ENCODE results near the gene SF3B4. TPM values are rescaled to one million over a fixed set of nuclear protein-coding genes. Genes with fewer than 3 reads are reported as not detected.
"Not testable (repeated sequence)": the region's sequence is repeated elsewhere in the genome, so short reads cannot be mapped to it uniquely, and the experiment has no call there.

SF3B4 gene
- total RNA-seq, 1 donor from 2014 or later: 113 TPM

GRCh38 chr1:149945206-149945605, 17.6 kb upstream of the SF3B4 start:
- Mint-ChIP-seq H3K27me3 (ENCODE audit: low read depth) (no peaks in the 10 kb centered on the region), H3K27ac (no peak overlapping the region), H3K4me1 (ENCODE audit: low read depth) (peaks cover 9% of the 10 kb centered on the region), H3K4me3 (ENCODE audit: low read depth) (no peak overlapping the region), H3K36me3 (ENCODE audit: low read depth) (peaks cover 42% of the 10 kb centered on the region), H3K9me3 (no peaks in the 10 kb centered on the region)
- DNase-seq (ENCODE audit: low spot score): no peak
- intact Hi-C loops (cut with micrococcal nuclease): no loop called here

GRCh38 chr1:149942885-149943284, 15.3 kb upstream of the SF3B4 start:
- no peak overlapping the region for H3K27ac Mint-ChIP-seq
- no peaks in the 10 kb centered on the region for H3K9me3 Mint-ChIP-seq

GRCh38 chr1:149942207-149942606, 14.6 kb upstream of the SF3B4 start:
- no peak overlapping the region for H3K27ac Mint-ChIP-seq
- intact Hi-C loops (cut with micrococcal nuclease): no loop called here
- peaks cover 23% of the 10 kb centered on the region for H3K36me3 Mint-ChIP-seq (ENCODE audit: low read depth)
- no peaks in the 10 kb centered on the region for H3K27me3 Mint-ChIP-seq (ENCODE audit: low read depth)
- peaks cover 29% of the 10 kb centered on the region for H3K4me1 Mint-ChIP-seq (ENCODE audit: low read depth)
- H3K9me3 Mint-ChIP-seq: no peaks in the 10 kb centered on the region
- DNase-seq (ENCODE audit: low spot score): no peak
- H3K4me3 Mint-ChIP-seq (ENCODE audit: low read depth): no peak overlapping the region

More at GRCh38 chr1:149942885-149943284, 15.3 kb upstream of the SF3B4 start:
- Mint-ChIP-seq H3K36me3 (ENCODE audit: low read depth) (peaks cover 28% of the 10 kb centered on the region), H3K4me1 (ENCODE audit: low read depth) (peaks cover 22% of the 10 kb centered on the region), H3K4me3 (ENCODE audit: low read depth) (no peak overlapping the region), H3K27me3 (ENCODE audit: low read depth) (no peaks in the 10 kb centered on the region)
- intact Hi-C loops (cut with micrococcal nuclease): no loop called here
- DNase-seq (ENCODE audit: low spot score): no peak

GRCh38 chr1:149940427-149940826, 12.8 kb upstream of the SF3B4 start:
- H3K9me3 Mint-ChIP-seq: no peaks in the 10 kb centered on the region
- H3K27ac Mint-ChIP-seq: peak overlapping the region; percentile 10
- no peak overlapping the region for H3K4me3 Mint-ChIP-seq (ENCODE audit: low read depth)
- intact Hi-C loops (cut with micrococcal nuclease): no loop called here
- H3K4me1 Mint-ChIP-seq (ENCODE audit: low read depth): peaks cover 31% of the 10 kb centered on the region
- no peak for DNase-seq (ENCODE audit: low spot score)
- no peaks in the 10 kb centered on the region for H3K27me3 Mint-ChIP-seq (ENCODE audit: low read depth)
- peaks cover 17% of the 10 kb centered on the region for H3K36me3 Mint-ChIP-seq (ENCODE audit: low read depth)

GRCh38 chr1:149938668-149939003, 11.0 kb upstream of the SF3B4 start:
- H3K4me3 Mint-ChIP-seq (ENCODE audit: low read depth): peak overlapping the region; percentile 37
- H3K27ac Mint-ChIP-seq: peak overlapping the region; percentile 77
- H3K4me1 Mint-ChIP-seq (ENCODE audit: low read depth): peaks cover 29% of the 10 kb centered on the region
- not testable (repeated sequence) for H3K36me3 Mint-ChIP-seq (ENCODE audit: low read depth); DNase-seq (ENCODE audit: low spot score); H3K27me3 Mint-ChIP-seq (ENCODE audit: low read depth); H3K9me3 Mint-ChIP-seq
- intact Hi-C loops (cut with micrococcal nuclease): loop anchor here (1.0 to 5.0 kb wide), 3 partner anchors 7 to 69 kb away; partner anchors contain the start of gene SF3B4

GRCh38 chr1:149937759-149938158, 10.2 kb upstream of the SF3B4 start:
- H3K27ac Mint-ChIP-seq: peak overlapping the region; percentile 46
- no peak for DNase-seq (ENCODE audit: low spot score)
- peak overlapping the region; percentile 11 for H3K4me3 Mint-ChIP-seq (ENCODE audit: low read depth)
- no peaks in the 10 kb centered on the region for H3K27me3 Mint-ChIP-seq (ENCODE audit: low read depth)
- no peaks in the 10 kb centered on the region for H3K36me3 Mint-ChIP-seq (ENCODE audit: low read depth)
- H3K4me1 Mint-ChIP-seq (ENCODE audit: low read depth): peaks cover 22% of the 10 kb centered on the region
- intact Hi-C loops (cut with micrococcal nuclease): loop anchor here (5.0 kb wide), 1 partner anchor 70 kb away; no protein-coding TSS in a partner anchor
- H3K9me3 Mint-ChIP-seq: no peaks in the 10 kb centered on the region

GRCh38 chr1:149936992-149937705, 9.5 kb upstream of the SF3B4 start:
- Mint-ChIP-seq H3K36me3 (ENCODE audit: low read depth) (no peaks in the 10 kb centered on the region), H3K4me1 (ENCODE audit: low read depth) (peaks cover 22% of the 10 kb centered on the region), H3K9me3 (no peaks in the 10 kb centered on the region), H3K27me3 (ENCODE audit: low read depth) (no peaks in the 10 kb centered on the region), H3K27ac (peak overlapping the region; percentile 42), H3K4me3 (ENCODE audit: low read depth) (peak overlapping the region; percentile 11)
- intact Hi-C loops (cut with micrococcal nuclease): loop anchor here (5.0 kb wide), 1 partner anchor 70 kb away; no protein-coding TSS in a partner anchor
- no peak for DNase-seq (ENCODE audit: low spot score)

GRCh38 chr1:149936170-149936991, 8.8 kb upstream of the SF3B4 start, which contains the start of gene MTMR11:
Gene MTMR11 (minus strand): TSS chr1:149936879. CDS start chr1:149936647, 232 bp downstream.
- Mint-ChIP-seq H3K4me3 (ENCODE audit: low read depth) (peak within 1 kb of the TSS; percentile 11), H3K9me3 (no peaks in the 10 kb centered on the region), H3K27ac (peak within 1 kb of the TSS; percentile 46), H3K36me3 (ENCODE audit: low read depth) (no peaks in the 10 kb centered on the region), H3K27me3 (ENCODE audit: low read depth) (no peaks in the 10 kb centered on the region), H3K4me1 (ENCODE audit: low read depth) (peaks cover 27% of the 10 kb centered on the region)
- intact Hi-C loops (cut with micrococcal nuclease): loop anchor here (5.0 kb wide), 1 partner anchor 71 kb away; no protein-coding TSS in a partner anchor
- DNase-seq (ENCODE audit: low spot score): no peak

- Mint-ChIP-seq H3K27ac (no peak overlapping the region), H3K4me3 (ENCODE audit: low read depth) (no peak overlapping the region), H3K36me3 (ENCODE audit: low read depth) (no peaks in the 10 kb centered on the region), H3K4me1 (ENCODE audit: low read depth) (peaks cover 33% of the 10 kb centered on the region), H3K27me3 (ENCODE audit: low read depth) (no peaks in the 10 kb centered on the region), H3K9me3 (no peaks in the 10 kb centered on the region)
- intact Hi-C loops (cut with micrococcal nuclease): no loop called here
- DNase-seq (ENCODE audit: low spot score): no peak
Measured at GRCh38 chr1:149934356-149934755, 6.8 kb upstream of the SF3B4 start.

GRCh38 chr1:149933208-149933607, 5.6 kb upstream of the SF3B4 start:
- DNase-seq (ENCODE audit: low spot score): no peak
- H3K27ac Mint-ChIP-seq: no peak overlapping the region
- H3K9me3 Mint-ChIP-seq: no peaks in the 10 kb centered on the region
- H3K4me3 Mint-ChIP-seq (ENCODE audit: low read depth): no peak overlapping the region
- H3K27me3 Mint-ChIP-seq (ENCODE audit: low read depth): no peaks in the 10 kb centered on the region
- no peaks in the 10 kb centered on the region for H3K36me3 Mint-ChIP-seq (ENCODE audit: low read depth)
- peaks cover 35% of the 10 kb centered on the region for H3K4me1 Mint-ChIP-seq (ENCODE audit: low read depth)
- intact Hi-C loops (cut with micrococcal nuclease): no loop called here

- Mint-ChIP-seq H3K27ac (no peak overlapping the region), H3K27me3 (ENCODE audit: low read depth) (no peaks in the 10 kb centered on the region), H3K4me1 (ENCODE audit: low read depth) (peaks cover 29% of the 10 kb centered on the region), H3K4me3 (ENCODE audit: low read depth) (no peak overlapping the region), H3K36me3 (ENCODE audit: low read depth) (peaks cover 3% of the 10 kb centered on the region), H3K9me3 (no peaks in the 10 kb centered on the region)
- no peak for DNase-seq (ENCODE audit: low spot score)
- intact Hi-C loops (cut with micrococcal nuclease): no loop called here
Measured at GRCh38 chr1:149932474-149932873, 4.9 kb upstream of the SF3B4 start.

GRCh38 chr1:149931212-149931790, 3.7 kb upstream of the SF3B4 start:
- DNase-seq (ENCODE audit: low spot score): no peak
- no peaks in the 10 kb centered on the region for H3K27me3 Mint-ChIP-seq (ENCODE audit: low read depth)
- H3K9me3 Mint-ChIP-seq: no peaks in the 10 kb centered on the region
- peaks cover 12% of the 10 kb centered on the region for H3K36me3 Mint-ChIP-seq (ENCODE audit: low read depth)
- peak overlapping the region; percentile 59 for H3K27ac Mint-ChIP-seq
- peaks cover 25% of the 10 kb centered on the region for H3K4me1 Mint-ChIP-seq (ENCODE audit: low read depth)
- intact Hi-C loops (cut with micrococcal nuclease): loop anchor here (1.0 kb wide), 1 partner anchor 8 kb away; no protein-coding TSS in a partner anchor
- no peak overlapping the region for H3K4me3 Mint-ChIP-seq (ENCODE audit: low read depth)

Measured in activated T-helper 2 cell treated with anti-CD3 and anti-CD28 coated beads, Interferon-gamma antibody, Interleukin-2, Interleukin-4, amounts not matched to agents 10 μg/mL and 5 μg/mL and 100 μg/mL, durations not matched to agents 14 hours and 24 hours and 36 hours (primary cell).